Right ventricle myocardium inferior (tissue), 1 donor: ENCODE measurements around the gene SMOC1. TPM values are rescaled to one million over a fixed set of nuclear protein-coding genes. Genes with fewer than 3 reads are reported as not detected.

Source experiments
- ATAC-seq: fragments of 200-7000 bp; cut with Tn5 transposase; one replicate; pipeline ENCODE4 v1.9.1; 2020; ENCODE audit warnings: mild to moderate bottlenecking, moderate library complexity
- DNase-seq: peaks from one replicate; pipeline ENCODE4 v3.0.0; 2021; ENCODE audit errors: missing footprints
- intact Hi-C: fragments of 100-400 bp; cut with DNase I; formaldehyde crosslinking; loops from one replicate; pipeline ENCODE4 v1.11.0; 2022
- total RNA-seq: library from RNA; stranded (reverse); fragmentation: NEBNext Ultra II Directional; extraction: Animal tissue kit (Norgen Biotek cat#: 25700); gene quantifications from one replicate; pipeline ENCODE4 v1.2.1, GENCODE V29; 2021
- donor health status: DM: no; HTN: yes; CAD: no; lungs with severe emphysema.

The SMOC1 gene
- total RNA-seq, 1 donor from 2014 or later, result 1.2 TPM

- DNase-seq (no peak), ATAC-seq (no peak)
- intact Hi-C loops, result no loop called here
These were observed 78.8 kb downstream of the SMOC1 start for GRCh38 chr14:69957986-69958385.

GRCh38 chr14:69959136-69959535 is 79.9 kb downstream of the SMOC1 start:
- intact Hi-C loops, result no loop called here
- DNase-seq (no peak), ATAC-seq (no peak)

GRCh38 chr14:69960296-69960695 is 81.1 kb downstream of the SMOC1 start:
- intact Hi-C loops, result no loop called here
- no peak for ATAC-seq

GRCh38 chr14:69963966-69964365 is 84.8 kb downstream of the SMOC1 start:
- ATAC-seq, result no peak
- intact Hi-C loops, result no loop called here
- DNase-seq, result no peak

More at GRCh38 chr14:69960296-69960695, 81.1 kb downstream of the SMOC1 start:
- no peak for DNase-seq

- intact Hi-C loops, result no loop called here
- no peak for ATAC-seq
- DNase-seq, result no peak
These were observed 85.6 kb downstream of the SMOC1 start for GRCh38 chr14:69964841-69965240.

- intact Hi-C loops, result no loop called here
- ATAC-seq, result no peak
- no peak for DNase-seq
These were observed 88.9 kb downstream of the SMOC1 start for GRCh38 chr14:69968132-69968531.

- intact Hi-C loops, result no loop called here
- ATAC-seq (no peak), DNase-seq (no peak)
These were observed 89.5 kb downstream of the SMOC1 start for GRCh38 chr14:69968681-69969080.

GRCh38 chr14:69972755-69973154 is 93.5 kb downstream of the SMOC1 start:
- DNase-seq, result no peak
- no peak for ATAC-seq
- intact Hi-C loops, result no loop called here

- no peak for ATAC-seq
- intact Hi-C loops, result no loop called here
- no peak for DNase-seq
These were observed 94.6 kb downstream of the SMOC1 start for GRCh38 chr14:69973846-69974245.

GRCh38 chr14:69979882-69980281 is 100.7 kb downstream of the SMOC1 start:
- intact Hi-C loops, result no loop called here
- DNase-seq (no peak), ATAC-seq (no peak)

- intact Hi-C loops, result no loop called here
- no peak for ATAC-seq
These were observed 101.5 kb downstream of the SMOC1 start for GRCh38 chr14:69980457-69981425.

GRCh38 chr14:69982220-69982839 is 103.1 kb downstream of the SMOC1 start:
- intact Hi-C loops, result no loop called here
- DNase-seq, result no peak
- no peak for ATAC-seq

More at GRCh38 chr14:69980457-69981425, 101.5 kb downstream of the SMOC1 start:
- no peak for DNase-seq

- DNase-seq, result no peak
- ATAC-seq, result no peak
- intact Hi-C loops, result no loop called here
These were observed 103.7 kb downstream of the SMOC1 start for GRCh38 chr14:69982886-69983285.

GRCh38 chr14:69983317-69983716 is 104.1 kb downstream of the SMOC1 start:
- intact Hi-C loops, result no loop called here
- no peak for DNase-seq
- ATAC-seq, result no peak

- ATAC-seq (peak; percentile 71), DNase-seq (no peak)
- intact Hi-C loops, result no loop called here
These were observed 106.2 kb downstream of the SMOC1 start for GRCh38 chr14:69985463-69985862.

- intact Hi-C loops, result no loop called here
- no peak for DNase-seq
- no peak for ATAC-seq
These were observed 107.1 kb downstream of the SMOC1 start for GRCh38 chr14:69986336-69986735.

GRCh38 chr14:69987406-69988121 is 108.3 kb downstream of the SMOC1 start:
- intact Hi-C loops, result no loop called here
- ATAC-seq (no peak), DNase-seq (no peak)

- ATAC-seq, result no peak
- intact Hi-C loops, result no loop called here
These were observed 109.8 kb downstream of the SMOC1 start for GRCh38 chr14:69988979-69989378.

GRCh38 chr14:69989622-69990021 is 110.4 kb downstream of the SMOC1 start:
- ATAC-seq, result no peak
- DNase-seq, result no peak
- intact Hi-C loops, result no loop called here

More at GRCh38 chr14:69988979-69989378, 109.8 kb downstream of the SMOC1 start:
- no peak for DNase-seq
